B cell (primary cell): ENCODE data around the gene PRDM10.

ENCODE experiments used
- CTCF ChIP-seq: fragments of 200-600 bp; IDR thresholded peaks from one replicate; pipeline ENCODE4 v1.8.0; 2022; ENCODE audit warnings: antibody characterized with exemption, mild to moderate bottlenecking
- EZH2 ChIP-seq: IDR thresholded peaks from 2 replicates; pipeline ENCODE4 v1.6.1; 2012; ENCODE audit warnings: borderline replicate concordance, low read depth, mild to moderate bottlenecking, moderate library complexity, low read length; ENCODE audit not compliant: insufficient read depth, poor library complexity, severe bottlenecking

- TF ChIP-seq CTCF (no peak), EZH2 (no peak)
Measured at GRCh38 chr11:129946965-129947364, 55.7 kb downstream of the PRDM10 start.
